Upper lobe of left lung (tissue), 6 donors: ENCODE measurements around the gene DPYD. TPM values are rescaled to one million over a fixed set of nuclear protein-coding genes. Genes with fewer than 3 reads are reported as not detected.

Source experiments
- ATAC-seq, 2 donors: fragments of 200-7000 bp; cut with Tn5 transposase; one replicate each; pipeline ENCODE4 v1.9.1; 2022; ENCODE audit warnings: mild to moderate bottlenecking in 2 of 2, moderate library complexity in 2 of 2; ENCODE audit not compliant: low FRiP score in 2 of 2
- DNase-seq, 2 donors: peaks; one replicate each; pipeline ENCODE4 v3.0.0-alpha.2; 2019 to 2020
- H3K27ac ChIP-seq, 4 donors: fragments of 200-600 bp; sonication (generic); one replicate each; pipeline ENCODE4 v1.5.1; 2016 to 2019
- H3K27me3 ChIP-seq, 4 donors: fragments of 200-600 bp; sonication (generic); one replicate each; pipeline ENCODE4 v1.5.1; 2017 to 2019
- H3K36me3 ChIP-seq, 4 donors: fragments of 200-600 bp; sonication (generic); one replicate each; pipeline ENCODE4 v1.5.1; 2016 to 2019
- H3K4me1 ChIP-seq, 4 donors: fragments of 200-600 bp; sonication (generic); one replicate each; pipeline ENCODE4 v1.5.1; 2018 to 2019
- H3K4me3 ChIP-seq, 4 donors: fragments of 200-600 bp; sonication (generic); one replicate each; pipeline ENCODE4 v1.5.1; 2017 to 2019; ENCODE audit warnings: mild to moderate bottlenecking in 2 of 4, moderate library complexity in 1 of 4
- H3K9me3 ChIP-seq, 4 donors: fragments of 200-600 bp; sonication (generic); one replicate each; pipeline ENCODE4 v1.5.1; 2018 to 2019
- EP300 ChIP-seq, 4 donors: sonication (generic); formaldehyde crosslinking; IDR thresholded peaks; one replicate each; pipeline ENCODE4 v1.5.1; 2017; ENCODE audit warnings: antibody characterized with exemption in 4 of 4, control low read depth in 2 of 4
- POLR2A ChIP-seq, 4 donors: fragments of 450-650 bp; IDR thresholded peaks; one replicate each; pipeline ENCODE4 v1.5.1; 2016 to 2017; ENCODE audit warnings: antibody characterized with exemption in 4 of 4, mild to moderate bottlenecking in 2 of 4
- POLR2AphosphoS5 ChIP-seq, 2 donors: sonication (generic); formaldehyde crosslinking; IDR thresholded peaks; one replicate each; pipeline ENCODE4 v1.5.1; 2017; ENCODE audit warnings: antibody characterized with exemption in 2 of 2
- WGBS, 2 donors: methylation state at CpG; one replicate each; pipeline ENCODE4 v1.1.5; 2017 to 2018; 5-methylcytosine and 5-hydroxymethylcytosine counted together
- total RNA-seq, 6 donors: library from RNA; depleted of rRNA in 4 of 6; stranded (reverse); fragments of >200 nt in 4 of 6; gene quantifications; one replicate each; pipeline versions ENCODE4 v1.1.0 to v1.2.1, GENCODE V29; 2016 to 2021
- TF ChIP-seq, protein P1 (sequence below), 6 experiments: fragments of 450-650 bp in 4 of 6; fragments of 200-600 bp in 2 of 6; sonication (generic) in 2 of 6; IDR thresholded peaks; one replicate each; pipeline ENCODE4 v1.5.1; 2016 to 2019; ENCODE audit warnings: antibody characterized with exemption in 6 of 6
- donor health status: DM: no; HTN: no; CAD: no; lungs with moderate emphysema.
- donor health status: DM: no; HTN: yes; CAD: no; lungs with severe emphysema.

DPYD gene
- total RNA-seq, 6 donors from 2014 or later: 60.9 to 106 (median 79.7) TPM

DNA sequence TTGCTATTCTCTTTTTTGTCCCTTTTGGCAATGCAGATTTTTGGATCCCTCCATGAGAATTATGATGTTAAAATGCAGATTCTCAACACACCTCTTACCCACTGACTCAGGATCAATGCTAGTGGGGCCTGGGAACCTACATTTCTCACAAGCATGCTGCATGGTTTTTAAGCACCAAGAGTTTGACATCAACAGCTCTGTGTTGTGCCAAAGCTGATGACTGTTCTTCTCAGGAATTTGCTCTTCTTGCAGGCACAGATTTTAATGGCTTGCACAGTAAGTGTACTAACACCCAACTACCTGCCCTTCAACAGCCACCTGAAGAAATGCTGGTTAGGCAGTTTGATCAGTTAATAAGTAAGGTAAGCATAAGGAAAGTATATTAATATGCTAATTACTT lies 730.5 kb downstream of the DPYD start:
- no peak for TF ChIP-seq POLR2A (IDR thresholded peaks at IDR 0.05)
- Histone ChIP-seq H3K4me1 (no peaks in the 10 kb centered on the region), H3K27ac (no peak overlapping the region), H3K4me3 (no peak overlapping the region), H3K9me3 (no peaks in the 10 kb centered on the region), H3K36me3 (peaks cover 0 to 7% (median 3%) of the 10 kb centered on the region in 4 donors), H3K27me3 (no peaks in the 10 kb centered on the region)
- ATAC-seq: no peak
- DNase-seq: no peak

DNA sequence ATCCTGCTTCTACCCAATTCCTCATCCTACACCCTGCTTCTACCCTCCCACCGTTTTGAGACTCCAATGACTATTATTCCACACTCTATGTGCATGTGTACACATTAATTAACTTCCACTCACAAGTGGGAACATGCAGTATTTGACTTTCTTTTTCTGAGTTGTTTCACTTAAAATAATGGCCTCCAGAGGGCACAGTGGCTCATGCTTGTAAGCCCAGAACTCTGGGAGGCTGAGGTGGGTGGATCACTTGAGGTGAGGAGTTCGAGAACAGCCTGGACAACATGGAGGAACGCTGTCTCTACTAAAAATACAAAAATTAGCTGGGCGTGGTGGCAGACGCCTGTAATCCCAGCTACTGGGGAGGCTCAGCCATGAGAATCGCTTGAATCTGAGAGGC lies 734.5 kb downstream of the DPYD start:
- Histone ChIP-seq H3K27me3 (no peaks in the 10 kb centered on the region), H3K4me3 (no peak overlapping the region), H3K27ac (no peak overlapping the region), H3K36me3 (no peaks in the 10 kb centered on the region), H3K9me3 (no peaks in the 10 kb centered on the region), H3K4me1 (no peaks in the 10 kb centered on the region)
- 88 to 90% methylated on average over 6 of the region's 6 CpGs for WGBS, 2 donors
- no peak for ATAC-seq
- no peak for TF ChIP-seq POLR2AphosphoS5 (IDR thresholded peaks at IDR 0.05)
- no peak for TF ChIP-seq POLR2A (IDR thresholded peaks at IDR 0.05)
- no peak for TF ChIP-seq EP300 (IDR thresholded peaks at IDR 0.05)
- TF ChIP-seq, protein P1, sequence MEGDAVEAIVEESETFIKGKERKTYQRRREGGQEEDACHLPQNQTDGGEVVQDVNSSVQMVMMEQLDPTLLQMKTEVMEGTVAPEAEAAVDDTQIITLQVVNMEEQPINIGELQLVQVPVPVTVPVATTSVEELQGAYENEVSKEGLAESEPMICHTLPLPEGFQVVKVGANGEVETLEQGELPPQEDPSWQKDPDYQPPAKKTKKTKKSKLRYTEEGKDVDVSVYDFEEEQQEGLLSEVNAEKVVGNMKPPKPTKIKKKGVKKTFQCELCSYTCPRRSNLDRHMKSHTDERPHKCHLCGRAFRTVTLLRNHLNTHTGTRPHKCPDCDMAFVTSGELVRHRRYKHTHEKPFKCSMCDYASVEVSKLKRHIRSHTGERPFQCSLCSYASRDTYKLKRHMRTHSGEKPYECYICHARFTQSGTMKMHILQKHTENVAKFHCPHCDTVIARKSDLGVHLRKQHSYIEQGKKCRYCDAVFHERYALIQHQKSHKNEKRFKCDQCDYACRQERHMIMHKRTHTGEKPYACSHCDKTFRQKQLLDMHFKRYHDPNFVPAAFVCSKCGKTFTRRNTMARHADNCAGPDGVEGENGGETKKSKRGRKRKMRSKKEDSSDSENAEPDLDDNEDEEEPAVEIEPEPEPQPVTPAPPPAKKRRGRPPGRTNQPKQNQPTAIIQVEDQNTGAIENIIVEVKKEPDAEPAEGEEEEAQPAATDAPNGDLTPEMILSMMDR (IDR thresholded peaks at IDR 0.05): no peak
- no peak for DNase-seq

DNA sequence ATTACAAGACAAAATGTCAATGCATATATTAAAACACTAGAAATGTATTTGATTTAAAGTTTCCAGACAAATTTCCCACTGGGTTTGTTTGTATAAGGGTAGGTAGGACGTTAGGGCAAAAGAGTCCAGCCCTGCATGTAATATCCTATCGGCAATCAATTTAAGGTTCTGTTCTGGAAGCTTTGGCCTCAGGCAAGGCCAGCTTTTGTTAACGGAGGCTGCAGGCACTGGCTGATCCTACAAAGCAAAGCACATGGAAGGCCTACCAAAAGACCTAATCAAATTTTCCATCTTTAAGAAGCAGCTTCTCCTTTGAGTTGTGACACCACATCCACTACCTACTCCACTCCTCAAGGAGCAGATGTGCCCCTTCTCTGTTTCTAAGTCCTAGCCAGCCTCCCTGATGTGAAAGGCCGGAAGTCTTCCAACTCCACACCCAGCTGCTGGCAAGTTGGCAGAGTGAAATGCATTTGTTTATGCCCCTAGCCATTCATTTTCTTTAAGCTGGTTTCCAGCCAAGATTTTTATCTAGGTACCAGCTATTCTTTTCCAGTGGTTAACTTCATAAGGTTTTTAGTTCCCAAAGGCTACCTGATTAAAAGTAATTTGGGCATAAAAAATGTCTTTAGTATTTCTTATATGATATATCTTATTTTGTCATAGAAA lies 746.7 kb downstream of the DPYD start:
- Histone ChIP-seq H3K36me3 (no peaks in the 10 kb centered on the region), H3K4me1 (peaks cover 0 to 6% (median 0%) of the 10 kb centered on the region in 4 donors), H3K27me3 (no peaks in the 10 kb centered on the region), H3K27ac (no peak overlapping the region), H3K4me3 (no peak overlapping the region), H3K9me3 (no peaks in the 10 kb centered on the region)
- 63 to 81% methylated on average over 4 of the region's 4 CpGs for WGBS, 2 donors
- DNase-seq: no peak
- ATAC-seq: no peak
- TF ChIP-seq EP300 (IDR thresholded peaks at IDR 0.05) (no peak), POLR2AphosphoS5 (IDR thresholded peaks at IDR 0.05) (peak in 1 of 2 donors; percentile 21), POLR2A (IDR thresholded peaks at IDR 0.05) (no peak)
- TF ChIP-seq, protein P1 (IDR thresholded peaks at IDR 0.05): no peak

DNA sequence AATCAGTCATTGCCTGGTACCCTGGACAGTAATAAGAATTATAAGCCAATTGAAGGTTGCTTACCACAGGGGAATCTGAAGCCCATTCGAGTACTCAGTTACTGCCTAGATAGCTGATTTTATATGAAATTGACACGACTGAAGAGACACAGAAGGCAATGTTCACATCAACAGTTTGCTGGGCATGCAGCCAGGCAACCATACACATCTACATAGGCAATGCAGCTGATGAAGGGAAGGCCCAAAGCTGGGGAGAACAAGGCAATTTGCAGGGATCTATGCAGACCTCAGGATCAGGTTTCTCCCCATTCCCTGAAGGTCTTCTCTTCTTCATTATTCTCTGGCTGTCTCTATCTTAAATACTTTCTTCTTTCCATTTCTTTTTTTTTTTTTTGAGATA lies 750.5 kb downstream of the DPYD start:
- ATAC-seq: no peak
- Histone ChIP-seq H3K27me3 (no peaks in the 10 kb centered on the region), H3K4me3 (no peak overlapping the region), H3K4me1 (peaks cover 0 to 6% (median 0%) of the 10 kb centered on the region in 4 donors), H3K36me3 (no peaks in the 10 kb centered on the region), H3K9me3 (no peaks in the 10 kb centered on the region), H3K27ac (no peak overlapping the region)
- 87 to 89% methylated on average over 2 of the region's 2 CpGs for WGBS, 2 donors
- DNase-seq: no peak
- no peak for TF ChIP-seq POLR2A (IDR thresholded peaks at IDR 0.05)
- TF ChIP-seq POLR2AphosphoS5 (IDR thresholded peaks at IDR 0.05): no peak
- TF ChIP-seq, protein P1 (IDR thresholded peaks at IDR 0.05): no peak
- TF ChIP-seq EP300 (IDR thresholded peaks at IDR 0.05): no peak

DNA sequence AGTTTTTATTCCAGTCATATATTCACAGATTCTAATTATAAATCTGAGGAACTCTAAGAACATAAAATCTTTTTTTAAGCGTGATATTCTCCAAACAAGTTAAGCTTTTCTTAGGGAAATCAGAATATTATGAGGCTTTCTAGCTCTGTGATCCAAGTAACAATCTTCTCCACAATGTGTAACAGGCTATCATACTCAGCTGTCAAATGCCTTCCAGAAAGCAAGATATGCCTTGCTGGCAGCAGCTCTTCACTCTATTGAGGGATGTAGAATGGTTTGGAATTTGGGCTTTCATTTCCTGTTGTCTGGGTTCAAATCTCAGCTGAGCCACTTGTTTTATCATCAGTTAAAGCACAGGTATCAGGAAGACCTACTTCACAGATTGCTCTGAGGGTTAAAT lies 752.8 kb downstream of the DPYD start:
- Histone ChIP-seq H3K4me3 (no peak overlapping the region), H3K4me1 (no peaks in the 10 kb centered on the region), H3K27ac (no peak overlapping the region), H3K9me3 (no peaks in the 10 kb centered on the region), H3K36me3 (no peaks in the 10 kb centered on the region), H3K27me3 (no peaks in the 10 kb centered on the region)
- TF ChIP-seq EP300 (IDR thresholded peaks at IDR 0.05) (no peak), POLR2AphosphoS5 (IDR thresholded peaks at IDR 0.05) (no peak), POLR2A (IDR thresholded peaks at IDR 0.05) (no peak)
- TF ChIP-seq, protein P1 (IDR thresholded peaks at IDR 0.05): no peak
- ATAC-seq (no peak), DNase-seq (no peak)
- 91 to 97% methylated on average over 1 of the region's 1 CpG for WGBS, 2 donors
